Activated T-helper 1 cell treated with anti-CD3 and anti-CD28 coated beads, Interleukin-12 subunit alpha, Interleukin-12 subunit beta, Interleukin-2, Interleukin-4 antibody, amounts not matched to agents 30 ng/mL and 10 ng/mL and 1 ng/mL, durations not matched to agents 14 hours and 24 hours and 36 hours (primary cell): ENCODE measurements around the gene HAPSTR1. TPM values are rescaled to one million over a fixed set of nuclear protein-coding genes. Genes with fewer than 3 reads are reported as not detected.
A peak's percentile ranks its signal among the peaks of the same experiment; 100 is the strongest.

ENCODE experiments used
- DNase-seq: peaks from one replicate; pipeline ENCODE4 v3.0.0; 2021; ENCODE audit warnings: low spot score
- H3K27ac Mint-ChIP-seq: one replicate; pipeline ENCODE4 v1.8.0; 2021; ENCODE audit warnings: mild to moderate bottlenecking, mixed read lengths
- H3K27me3 Mint-ChIP-seq: one replicate; pipeline ENCODE4 v1.8.0; 2022; ENCODE audit warnings: mild to moderate bottlenecking, moderate library complexity, mixed read lengths; ENCODE audit not compliant: insufficient read depth
- H3K36me3 Mint-ChIP-seq: one replicate; pipeline ENCODE4 v1.8.0; 2021; ENCODE audit warnings: low read depth, mixed read lengths
- H3K4me1 Mint-ChIP-seq: one replicate; pipeline ENCODE4 v1.8.0; 2021; ENCODE audit warnings: low read depth, mixed read lengths
- H3K4me3 Mint-ChIP-seq: one replicate; pipeline ENCODE4 v1.8.0; 2021; ENCODE audit warnings: mild to moderate bottlenecking, moderate library complexity, mixed read lengths
- H3K9me3 Mint-ChIP-seq: one replicate; pipeline ENCODE4 v1.8.0; 2021; ENCODE audit warnings: mixed read lengths
- intact Hi-C: fragments of 100-400 bp; cut with micrococcal nuclease; formaldehyde crosslinking; loops from one replicate; pipeline ENCODE4 v1.15.1; 2024
- total RNA-seq: library from RNA; stranded (reverse); gene quantifications from 2 replicates; pipeline ENCODE4 v1.2.3, GENCODE V29; 2022

The HAPSTR1 gene
- total RNA-seq, 1 donor from 2014 or later: 55.2 TPM

DNA sequence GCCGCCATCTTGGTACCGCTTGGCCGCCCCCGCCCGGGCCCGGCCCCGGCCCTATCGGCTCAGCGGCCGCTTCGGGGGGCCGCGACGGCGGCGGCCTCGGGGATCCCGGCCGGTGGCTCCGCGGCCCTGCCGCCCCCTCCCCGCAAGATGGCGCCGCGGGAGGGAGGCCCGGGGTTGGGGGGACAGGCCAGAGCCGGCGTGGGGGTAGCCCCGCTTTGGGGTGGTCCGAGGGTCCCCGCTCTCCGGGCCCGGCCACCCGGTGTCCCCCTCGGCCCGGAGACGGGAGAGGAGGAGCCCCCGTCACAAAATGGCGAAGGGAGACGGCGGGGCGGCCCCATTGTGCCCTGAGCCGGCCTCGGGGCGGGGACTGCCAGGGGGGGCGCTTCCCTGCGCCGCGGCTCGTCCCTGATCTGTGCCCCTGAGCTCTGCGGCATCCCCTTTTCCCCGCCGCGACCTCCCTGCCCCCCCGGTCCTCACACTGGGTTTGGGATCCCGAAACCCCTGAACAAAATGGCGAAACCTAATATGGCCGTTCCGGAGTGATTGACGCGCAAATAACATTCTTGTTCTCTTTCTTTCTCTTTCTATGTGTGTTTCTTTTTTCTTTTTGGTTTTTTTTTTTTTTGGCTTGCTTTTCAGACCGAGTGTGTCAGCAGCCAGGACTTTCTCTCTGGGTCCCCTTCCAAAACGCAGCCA lies 986 bp downstream of the HAPSTR1 start:
- H3K9me3 Mint-ChIP-seq: no peaks in the 10 kb centered on the region
- DNase-seq: peak; percentile 50
- peak overlapping the region; percentile 97 for H3K4me3 Mint-ChIP-seq
- peaks cover 44% of the 10 kb centered on the region for H3K4me1 Mint-ChIP-seq
- peaks cover 1% of the 10 kb centered on the region for H3K27me3 Mint-ChIP-seq
- H3K36me3 Mint-ChIP-seq: peaks cover 34% of the 10 kb centered on the region
- H3K27ac Mint-ChIP-seq: peak overlapping the region; percentile 98
- intact Hi-C loops: loop anchor here (2.0 to 5.0 kb wide), 3 partner anchors 18 to 1850 kb away; partner anchors contain the start of genes CLEC16A, DEXI and METTL22

DNA sequence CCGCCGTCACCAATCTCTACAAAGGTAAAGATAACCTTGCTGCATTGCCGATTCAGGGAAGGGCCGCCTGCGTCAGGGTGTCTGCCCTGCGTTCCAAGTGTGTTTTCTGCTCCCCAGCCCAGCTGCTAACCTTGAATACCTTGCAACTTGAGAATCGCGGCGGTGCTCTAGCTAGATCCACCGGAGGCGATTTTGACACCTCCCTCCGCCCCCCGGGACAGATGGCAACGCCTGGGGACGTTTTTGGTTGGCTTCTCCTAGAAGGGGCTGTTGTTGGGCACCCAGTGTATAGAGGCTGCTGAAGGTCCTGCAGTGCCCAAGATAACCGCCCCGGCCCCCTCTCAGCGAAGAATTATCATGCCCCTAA lies 1.5 kb downstream of the HAPSTR1 start:
- no peaks in the 10 kb centered on the region for H3K9me3 Mint-ChIP-seq

DNA sequence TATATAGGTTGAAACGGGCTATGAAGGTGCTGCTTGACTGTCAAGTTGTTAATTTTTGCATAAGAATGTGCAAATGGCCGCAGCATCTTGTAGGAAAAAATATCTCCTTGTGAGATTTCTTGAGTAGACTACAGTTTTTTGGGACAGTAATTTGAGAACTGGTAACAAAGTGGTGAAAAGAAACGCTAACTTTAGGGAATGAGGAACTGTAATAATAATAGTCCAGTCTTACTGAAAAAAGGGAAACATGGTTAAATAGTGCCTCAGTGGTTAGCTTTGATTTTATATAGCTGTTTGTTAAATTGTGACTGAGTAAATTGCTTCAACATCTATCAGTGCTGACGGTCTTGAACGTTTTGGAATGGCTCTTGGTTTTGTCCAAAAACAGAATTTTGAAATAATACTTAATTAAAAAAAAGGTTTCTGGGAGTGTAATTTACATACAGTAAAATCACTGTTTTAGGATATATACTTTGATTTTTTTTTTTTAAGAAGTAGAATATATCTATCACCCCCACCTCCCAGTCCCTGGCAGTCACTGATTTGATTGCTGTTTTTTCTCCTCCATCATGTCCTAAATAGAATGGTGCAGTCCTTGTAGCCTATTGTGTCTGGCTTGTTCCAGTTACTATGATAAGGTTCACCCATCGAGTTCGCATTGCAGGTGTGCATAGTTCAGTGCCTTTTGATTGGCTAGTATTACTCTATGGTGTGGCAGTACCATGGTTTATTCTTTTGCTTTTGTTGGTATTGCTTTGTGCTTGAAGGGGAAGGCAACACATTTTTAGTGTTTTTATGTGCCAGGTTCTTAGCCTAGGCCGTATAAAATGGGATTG lies 2.8 kb downstream of the HAPSTR1 start:
- H3K27ac Mint-ChIP-seq: peak overlapping the region; percentile 62
- peaks cover 1% of the 10 kb centered on the region for H3K27me3 Mint-ChIP-seq
- H3K4me3 Mint-ChIP-seq: peak overlapping the region; percentile 97
- H3K36me3 Mint-ChIP-seq: peaks cover 48% of the 10 kb centered on the region
- intact Hi-C loops: loop anchor here (5.0 kb wide), 2 partner anchors 472 to 1848 kb away; partner anchors contain the start of genes CLEC16A, DEXI and METTL22
- no peak for DNase-seq
- H3K4me1 Mint-ChIP-seq: peaks cover 62% of the 10 kb centered on the region
- H3K9me3 Mint-ChIP-seq: no peaks in the 10 kb centered on the region

More for the DNA sequence above, 1.5 kb downstream of the HAPSTR1 start:
- intact Hi-C loops: loop anchor here (1.0 to 5.0 kb wide), 4 partner anchors 10 to 1849 kb away; partner anchors contain the start of genes CLEC16A, DEXI and METTL22
- Mint-ChIP-seq H3K4me1 (peaks cover 49% of the 10 kb centered on the region), H3K27me3 (peaks cover 1% of the 10 kb centered on the region), H3K36me3 (peaks cover 39% of the 10 kb centered on the region), H3K27ac (peak overlapping the region; percentile 98), H3K4me3 (peak overlapping the region; percentile 97)
- peak; percentile 9 for DNase-seq

DNA sequence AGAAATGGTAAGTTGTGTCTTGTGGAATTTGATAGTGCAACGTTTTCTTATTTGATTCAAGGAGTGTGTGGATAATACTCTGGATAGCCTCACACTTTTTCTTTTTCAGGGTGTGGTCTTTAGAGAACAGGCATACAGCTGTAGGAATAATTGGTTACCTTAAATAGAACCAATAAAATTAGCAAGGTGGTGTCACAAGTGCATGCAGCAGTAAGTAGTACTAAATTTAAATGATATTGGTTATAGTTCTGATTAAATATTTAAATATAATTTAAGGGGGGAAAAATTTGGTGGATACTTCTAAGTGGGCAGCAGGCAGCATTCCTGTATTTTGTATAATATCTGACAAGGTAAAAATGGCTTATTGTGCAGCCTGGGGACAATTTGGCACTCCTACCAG lies 3.7 kb downstream of the HAPSTR1 start:
- H3K9me3 Mint-ChIP-seq: no peaks in the 10 kb centered on the region
- peaks cover 1% of the 10 kb centered on the region for H3K27me3 Mint-ChIP-seq
- no peak for DNase-seq
- peaks cover 65% of the 10 kb centered on the region for H3K4me1 Mint-ChIP-seq
- peaks cover 53% of the 10 kb centered on the region for H3K36me3 Mint-ChIP-seq
- peak overlapping the region; percentile 97 for H3K4me3 Mint-ChIP-seq
- intact Hi-C loops: no loop called here
- no peak overlapping the region for H3K27ac Mint-ChIP-seq

DNA sequence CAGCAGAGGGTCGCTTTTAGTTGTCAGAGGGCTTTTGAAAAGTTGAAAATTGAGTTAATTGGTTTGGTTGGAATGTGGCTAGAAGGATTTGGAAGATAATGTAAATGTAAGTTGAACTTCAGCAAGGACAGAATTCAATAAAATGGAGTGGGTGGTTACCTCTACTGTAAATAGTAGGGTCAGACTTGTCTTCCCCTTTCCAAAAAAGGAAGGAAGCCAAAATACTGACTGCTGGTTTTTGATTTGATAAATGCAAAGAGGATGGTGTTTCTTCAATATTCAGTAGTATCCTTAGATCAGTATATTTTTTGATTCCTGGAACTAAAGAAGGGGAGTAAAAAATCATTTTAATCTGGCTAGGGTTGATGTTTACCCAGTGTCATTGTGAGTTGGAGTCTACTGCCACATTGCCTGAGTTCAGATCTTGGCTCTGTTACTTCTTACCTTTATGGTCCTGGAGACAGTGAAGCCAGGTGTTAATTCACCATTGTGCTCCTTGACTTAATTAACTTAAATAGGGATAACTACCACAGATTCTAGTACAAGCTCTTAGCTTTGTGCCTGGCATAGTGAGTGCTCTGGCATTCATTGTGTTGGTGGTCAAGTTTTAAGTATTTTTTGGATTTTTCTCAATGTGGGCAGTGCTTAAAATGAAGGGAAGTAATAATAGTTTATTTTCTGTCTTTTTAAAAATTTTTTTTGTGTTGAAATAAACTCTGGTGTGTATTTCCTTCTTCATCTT lies 4.4 kb downstream of the HAPSTR1 start:
- no peak for DNase-seq
- H3K27ac Mint-ChIP-seq: peak overlapping the region; percentile 48
- H3K27me3 Mint-ChIP-seq: peaks cover 1% of the 10 kb centered on the region
- H3K4me3 Mint-ChIP-seq: peak overlapping the region; percentile 50
- peaks cover 55% of the 10 kb centered on the region for H3K36me3 Mint-ChIP-seq
- intact Hi-C loops: no loop called here
- H3K9me3 Mint-ChIP-seq: no peaks in the 10 kb centered on the region
- H3K4me1 Mint-ChIP-seq: peaks cover 71% of the 10 kb centered on the region

DNA sequence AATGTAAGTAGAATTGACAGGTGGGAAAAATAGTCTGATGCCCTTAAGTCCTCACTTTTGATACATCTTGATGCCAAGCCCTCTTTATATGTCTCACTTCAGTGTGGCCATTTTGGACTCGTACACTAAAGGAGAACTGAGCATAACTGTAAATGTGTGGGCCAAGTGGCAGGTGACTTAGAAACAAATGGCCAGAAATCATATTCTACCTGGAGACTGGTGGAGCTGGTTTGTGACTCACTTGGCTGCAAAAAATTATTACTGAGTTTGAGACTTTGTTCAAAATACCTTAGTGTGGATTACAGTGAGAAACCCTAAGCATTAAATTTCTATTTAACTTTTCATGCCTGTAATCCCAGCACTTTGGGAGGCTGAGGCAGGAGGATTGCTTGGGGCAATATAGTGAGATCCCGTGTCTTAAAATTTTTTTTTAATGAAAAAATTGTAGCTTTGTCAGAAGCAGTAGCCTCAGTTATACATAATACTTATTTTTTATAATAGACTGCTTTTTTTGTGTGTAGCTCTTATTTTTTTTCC lies 5.0 kb downstream of the HAPSTR1 start:
- peaks cover 61% of the 10 kb centered on the region for H3K36me3 Mint-ChIP-seq
- intact Hi-C loops: no loop called here
- no peaks in the 10 kb centered on the region for H3K27me3 Mint-ChIP-seq
- H3K27ac Mint-ChIP-seq: no peak overlapping the region
- no peaks in the 10 kb centered on the region for H3K9me3 Mint-ChIP-seq
- H3K4me3 Mint-ChIP-seq: peak overlapping the region; percentile 50
- H3K4me1 Mint-ChIP-seq: peaks cover 78% of the 10 kb centered on the region
- no peak for DNase-seq

DNA sequence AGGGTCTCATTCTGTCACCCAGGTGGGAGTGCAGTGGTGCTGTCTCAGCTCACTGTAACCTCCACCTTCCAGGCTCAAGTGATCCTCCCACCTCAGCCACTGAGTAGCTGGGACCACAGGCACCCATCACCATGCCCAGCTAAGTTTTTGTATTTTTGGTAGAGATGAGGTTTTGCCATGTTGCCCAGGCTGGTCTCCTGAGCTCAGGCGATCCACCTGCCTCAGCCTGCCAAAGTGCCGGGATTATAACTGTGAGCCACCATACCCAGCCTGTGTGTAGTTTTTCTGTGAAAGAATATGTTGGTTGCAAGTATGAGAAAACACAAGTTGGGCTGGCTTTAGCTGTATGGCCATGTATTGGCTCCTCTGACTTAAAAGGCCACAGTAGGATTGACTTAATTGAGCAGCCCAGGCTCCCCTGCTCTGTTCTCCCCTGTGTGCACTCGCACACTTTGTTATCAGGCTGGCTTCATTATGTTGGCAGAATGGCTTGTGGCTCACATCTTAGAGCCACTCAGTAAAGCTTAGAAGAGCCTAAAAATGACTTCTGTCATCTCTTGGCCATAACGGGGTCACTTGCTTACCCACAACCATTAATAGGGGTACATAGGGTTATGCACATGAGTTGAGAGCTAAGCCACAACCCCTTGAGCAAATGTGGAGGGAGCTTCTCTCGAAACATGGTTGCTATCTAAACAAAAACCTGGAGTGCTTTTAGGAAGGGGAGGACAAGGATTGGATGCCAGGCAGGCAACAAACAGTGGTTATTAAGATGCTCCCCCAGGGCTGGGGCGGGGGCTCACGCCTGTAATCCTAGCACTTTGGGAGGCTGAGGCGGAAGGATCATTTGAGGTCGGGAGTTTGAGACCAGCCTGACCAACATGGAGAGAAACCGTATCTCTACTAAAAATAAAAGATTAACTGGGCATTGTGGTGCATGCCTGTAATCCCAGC lies 6.1 kb downstream of the HAPSTR1 start:
- DNase-seq: no peak
- no peaks in the 10 kb centered on the region for H3K27me3 Mint-ChIP-seq
- no peaks in the 10 kb centered on the region for H3K9me3 Mint-ChIP-seq
- H3K27ac Mint-ChIP-seq: no peak overlapping the region
- peaks cover 70% of the 10 kb centered on the region for H3K36me3 Mint-ChIP-seq
- H3K4me1 Mint-ChIP-seq: peaks cover 87% of the 10 kb centered on the region
- intact Hi-C loops: loop anchor here (2.0 kb wide), 1 partner anchor 29 kb away; no protein-coding TSS in a partner anchor
- peak overlapping the region; percentile 45 for H3K4me3 Mint-ChIP-seq

DNA sequence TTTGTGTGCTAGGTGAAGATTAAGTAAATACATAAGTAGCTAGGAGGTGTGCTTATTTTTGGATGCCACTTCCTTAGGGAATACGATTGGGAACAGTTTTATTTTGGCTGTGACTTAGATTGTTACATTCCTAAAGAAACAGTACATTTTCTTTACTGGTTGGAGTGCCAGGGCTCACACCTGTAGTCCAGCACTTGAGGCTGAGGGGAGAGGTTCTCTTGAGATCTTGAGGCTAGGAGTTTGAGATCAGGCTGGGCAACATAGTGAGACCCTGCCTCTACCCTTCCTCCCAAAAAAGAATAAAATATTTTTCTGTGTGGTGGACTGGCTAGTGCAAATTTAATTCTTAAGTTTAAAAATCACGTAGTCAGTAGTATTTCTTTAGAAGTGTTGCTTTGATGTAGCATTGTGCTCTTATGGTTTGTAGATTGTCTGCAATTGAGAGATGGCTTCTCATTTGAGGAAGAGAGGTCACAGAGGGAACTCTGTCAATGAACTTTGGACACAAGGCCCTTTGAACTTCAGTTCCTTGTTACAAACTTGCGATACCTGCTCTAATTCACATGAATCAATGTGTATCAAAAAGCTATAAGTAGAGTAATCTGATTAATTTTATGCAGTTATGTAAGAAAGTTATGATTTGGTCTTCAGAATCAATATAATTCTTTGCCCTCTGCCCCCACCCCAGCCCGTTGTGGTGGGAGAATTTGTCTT lies 7.1 kb downstream of the HAPSTR1 start:
- Mint-ChIP-seq H3K4me1 (peaks cover 90% of the 10 kb centered on the region), H3K36me3 (peaks cover 67% of the 10 kb centered on the region), H3K9me3 (no peaks in the 10 kb centered on the region), H3K27me3 (no peaks in the 10 kb centered on the region), H3K4me3 (peak overlapping the region; percentile 45), H3K27ac (peak overlapping the region; percentile 46)
- DNase-seq: no peak
- intact Hi-C loops: loop anchor here (2.0 kb wide), 1 partner anchor 28 kb away; no protein-coding TSS in a partner anchor

DNA sequence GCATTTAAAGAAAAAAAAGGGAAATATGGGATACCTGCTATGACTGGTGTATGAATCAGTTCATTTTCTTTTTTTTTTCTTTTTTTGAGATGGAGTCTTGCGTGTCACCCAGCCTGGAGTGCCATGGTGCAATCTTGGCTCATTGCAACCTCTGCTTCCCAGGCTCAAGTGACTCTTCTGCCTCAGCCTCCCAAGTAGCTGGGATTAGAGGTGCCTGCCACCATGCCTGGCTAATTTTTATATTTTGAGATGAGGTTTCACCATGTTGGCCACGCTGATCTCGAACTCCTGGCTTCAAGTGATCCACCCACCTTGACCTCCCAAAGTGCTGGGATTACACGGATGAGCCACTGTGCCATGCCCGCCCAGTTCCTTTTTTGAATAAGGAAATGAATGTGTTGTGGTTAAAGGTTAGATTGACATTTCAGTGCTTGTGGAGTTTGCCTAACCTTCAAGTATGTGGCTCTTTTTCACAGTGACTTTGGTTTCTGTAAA lies 7.7 kb downstream of the HAPSTR1 start:
- Mint-ChIP-seq H3K36me3 (peaks cover 69% of the 10 kb centered on the region), H3K27ac (peak overlapping the region; percentile 46), H3K4me1 (peaks cover 87% of the 10 kb centered on the region), H3K9me3 (no peaks in the 10 kb centered on the region), H3K4me3 (peak overlapping the region; percentile 45), H3K27me3 (no peaks in the 10 kb centered on the region)
- no peak for DNase-seq
- intact Hi-C loops: loop anchor here (2.0 kb wide), 1 partner anchor 28 kb away; no protein-coding TSS in a partner anchor

DNA sequence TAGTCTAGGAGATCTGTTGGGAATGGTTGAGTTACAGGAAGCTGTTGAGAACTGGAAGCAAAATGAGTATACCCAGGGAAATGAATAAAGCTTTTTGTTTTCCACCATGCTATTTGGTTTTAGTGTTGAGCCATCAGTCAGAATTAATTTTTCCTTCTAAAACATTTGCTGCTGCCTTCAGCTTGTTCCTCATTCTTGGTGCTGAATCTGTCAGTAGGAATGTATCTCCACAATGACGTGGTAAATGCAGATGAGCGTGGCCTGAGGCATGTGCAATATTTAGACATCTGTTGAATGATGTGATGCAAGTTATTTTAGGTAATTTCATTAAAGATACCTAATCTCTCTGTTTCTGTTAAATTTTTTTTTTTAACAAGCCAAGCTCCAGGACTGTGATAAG lies 10.9 kb downstream of the HAPSTR1 start:
- Mint-ChIP-seq H3K27me3 (no peaks in the 10 kb centered on the region), H3K36me3 (peaks cover 76% of the 10 kb centered on the region), H3K4me1 (peaks cover 87% of the 10 kb centered on the region), H3K27ac (peak overlapping the region; percentile 18), H3K4me3 (no peak overlapping the region), H3K9me3 (no peaks in the 10 kb centered on the region)
- intact Hi-C loops: no loop called here
- DNase-seq: no peak

DNA sequence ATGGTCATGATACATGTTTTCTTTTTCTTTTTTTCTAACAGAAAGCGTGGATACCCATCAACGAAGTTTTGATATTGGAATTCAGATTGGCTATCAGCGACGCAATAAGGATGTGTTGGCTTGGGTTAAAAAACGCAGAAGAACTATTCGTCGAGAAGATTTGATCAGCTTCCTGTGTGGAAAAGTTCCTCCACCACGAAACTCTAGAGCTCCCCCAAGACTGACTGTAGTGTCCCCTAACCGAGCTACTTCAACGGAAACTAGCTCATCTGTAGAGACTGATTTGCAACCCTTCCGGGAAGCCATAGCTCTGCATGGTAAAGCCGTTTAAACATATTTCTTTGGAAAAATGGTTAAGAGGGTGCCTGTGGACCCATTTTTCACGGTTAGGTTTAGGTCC lies 11.5 kb downstream of the HAPSTR1 start:
- H3K27ac Mint-ChIP-seq: peak overlapping the region; percentile 62
- no peak for DNase-seq
- intact Hi-C loops: loop anchor here (1.0 kb wide), 1 partner anchor 10 kb away; no protein-coding TSS in a partner anchor
- no peaks in the 10 kb centered on the region for H3K27me3 Mint-ChIP-seq
- no peaks in the 10 kb centered on the region for H3K9me3 Mint-ChIP-seq
- H3K4me1 Mint-ChIP-seq: peaks cover 87% of the 10 kb centered on the region
- peak overlapping the region; percentile 7 for H3K4me3 Mint-ChIP-seq
- peaks cover 76% of the 10 kb centered on the region for H3K36me3 Mint-ChIP-seq
